IMR-90 (cell line): Measurements from ENCODE around the gene FKBP1B. TPM values are rescaled to one million over a fixed set of nuclear protein-coding genes. Genes with fewer than 3 reads are reported as not detected.

Experiments used
- ATAC-seq: fragments of 200-7000 bp; cut with Tn5 transposase; 2 replicates; pipeline ENCODE4 v1.9.1; 2020; ENCODE audit warnings: low read depth, mild to moderate bottlenecking, moderate library complexity
- BruUV-seq: library from RNA; stranded (reverse); fragments of 400-500 nt; replicated peaks from 2 replicates; lab custom pipeline; 2021; lab: Mats Ljungman, UMichigan
- CTCF ChIA-PET: fragments of 300-600 bp; formaldehyde crosslinking; extraction: SDS; loops from one replicate; lab custom pipeline; 2021; ENCODE audit warnings: antibody characterized with exemption; lab: Yijun Ruan, JAX
- POLR2A ChIA-PET: fragments of 300-600 bp; sonication (Branson Sonifier 250); formaldehyde crosslinking; loops from one replicate; lab custom pipeline; 2022; ENCODE audit warnings: antibody characterized with exemption; ENCODE audit not compliant: unreplicated experiment; lab: Charles Lee
- DNase-seq: peaks from one replicate; pipeline ENCODE4 v3.0.0; 2013
- H2AFZ ChIP-seq: replicated peaks from 2 replicates; pipeline ENCODE3; 2013; ENCODE audit warnings: low read length, mild to moderate bottlenecking; ENCODE audit not compliant: poor library complexity
- H2AK5ac ChIP-seq: 2 replicates; pipeline ENCODE4 v1.6.1; 2013; ENCODE audit warnings: low read depth, low read length, inconsistent platforms
- H2AK9ac ChIP-seq: replicated peaks from 2 replicates; pipeline ENCODE3; 2013; ENCODE audit warnings: mild to moderate bottlenecking, low read depth, low read length, moderate library complexity; ENCODE audit not compliant: poor library complexity
- H2BK120ac ChIP-seq: 2 replicates; pipeline ENCODE4 v1.6.1; 2013; ENCODE audit warnings: low read depth, low read length, inconsistent platforms
- H2BK15ac ChIP-seq: 3 replicates; pipeline ENCODE4 v1.6.1; 2013; ENCODE audit warnings: low read depth, low read length, inconsistent platforms
- H2BK20ac ChIP-seq: 2 replicates; pipeline ENCODE4 v1.6.1; 2013; ENCODE audit warnings: low read depth, mild to moderate bottlenecking, inconsistent platforms, low read length, moderate library complexity
- H2BK5ac ChIP-seq: 2 replicates; pipeline ENCODE4 v1.6.1; 2013; ENCODE audit warnings: mild to moderate bottlenecking, low read depth, low read length, inconsistent platforms; ENCODE audit not compliant: poor library complexity, severe bottlenecking
- H3K14ac ChIP-seq: replicated peaks from 2 replicates; pipeline ENCODE4 v1.6.1; 2013; ENCODE audit warnings: low read depth, low read length, inconsistent platforms
- H3K18ac ChIP-seq: 2 replicates; pipeline ENCODE4 v1.6.1; 2013; ENCODE audit warnings: low read depth, low read length, control low read depth
- H3K23ac ChIP-seq: 2 replicates; pipeline ENCODE4 v1.6.1; 2013; ENCODE audit warnings: low read depth, low read length, inconsistent platforms
- H3K27ac ChIP-seq: 2 replicates; pipeline ENCODE4 v1.5.1; 2013; ENCODE audit warnings: mild to moderate bottlenecking, control low read depth, low read length; ENCODE audit not compliant: insufficient read depth
- H3K27me3 ChIP-seq: 2 replicates; pipeline ENCODE4 v1.6.1; 2013; ENCODE audit warnings: low read length; ENCODE audit not compliant: control insufficient read depth, insufficient read depth
- H3K36me3 ChIP-seq: 2 replicates; pipeline ENCODE4 v1.6.1; 2013; ENCODE audit warnings: low read length, mixed read lengths; ENCODE audit not compliant: control insufficient read depth, insufficient read depth
- H3K4ac ChIP-seq: 2 replicates; pipeline ENCODE4 v1.6.1; 2013; ENCODE audit warnings: low read depth, low read length, inconsistent platforms
- H3K4me1 ChIP-seq: 2 replicates; pipeline ENCODE4 v1.6.1; 2013; ENCODE audit warnings: low read length, mixed read lengths; ENCODE audit not compliant: control insufficient read depth, insufficient read depth
- H3K4me2 ChIP-seq: 2 replicates; pipeline ENCODE4 v1.6.1; 2013; ENCODE audit warnings: low read depth, mild to moderate bottlenecking, control low read depth, low read length, moderate library complexity
- H3K4me3 ChIP-seq: 2 replicates; pipeline ENCODE4 v1.5.1; 2013; ENCODE audit warnings: low read depth, mild to moderate bottlenecking, control low read depth, low read length, moderate library complexity; ENCODE audit not compliant: insufficient read depth
- H3K56ac ChIP-seq: 2 replicates; pipeline ENCODE4 v1.6.1; 2013; ENCODE audit warnings: low read length, inconsistent platforms; ENCODE audit not compliant: insufficient read depth; ENCODE audit errors: extremely low read depth
- H3K79me1 ChIP-seq, 2 experiments: 2 replicates each; pipeline ENCODE4 v1.6.1; 2013; ENCODE audit warnings: low read length in 2 of 2, inconsistent platforms in 1 of 2, low read depth in 1 of 2
- H3K9ac ChIP-seq: 2 replicates; pipeline ENCODE4 v1.6.1; 2013; ENCODE audit warnings: low read depth, low read length, control low read depth
- H3K9me1 ChIP-seq: 2 replicates; pipeline ENCODE4 v1.6.1; 2013; ENCODE audit warnings: low read length, inconsistent platforms; ENCODE audit not compliant: insufficient read depth
- H3K9me3 ChIP-seq: 2 replicates; pipeline ENCODE4 v1.6.1; 2013; ENCODE audit warnings: low read length; ENCODE audit not compliant: control insufficient read depth, insufficient read depth
- H4K20me1 ChIP-seq: 2 replicates; pipeline ENCODE4 v1.6.1; 2013; ENCODE audit warnings: low read length, inconsistent platforms; ENCODE audit not compliant: insufficient read depth
- H4K5ac ChIP-seq: 2 replicates; pipeline ENCODE4 v1.6.1; 2013; ENCODE audit warnings: mild to moderate bottlenecking, low read depth, low read length, control low read depth
- H4K8ac ChIP-seq, 2 experiments: 2 replicates each; pipeline ENCODE4 v1.6.1; 2013; ENCODE audit warnings: low read depth in 2 of 2, low read length in 2 of 2, control low read depth in 1 of 2, inconsistent platforms in 1 of 2
- H4K91ac ChIP-seq: 2 replicates; pipeline ENCODE4 v1.6.1; 2013; ENCODE audit warnings: low read depth, low read length, inconsistent platforms; ENCODE audit not compliant: insufficient read depth
- BHLHE40 ChIP-seq: fragments of 150-350 bp; IDR thresholded peaks from 2 replicates; pipeline ENCODE4 v1.6.1; 2016; ENCODE audit warnings: mild to moderate bottlenecking, low read depth, low read length
- CEBPB ChIP-seq: IDR thresholded peaks from 2 replicates; pipeline ENCODE4 v1.6.1; 2012; ENCODE audit warnings: low read depth, low read length, improper control_type of control experiment
- CHD1 ChIP-seq: IDR thresholded peaks from 2 replicates; pipeline ENCODE4 v1.6.1; 2012; ENCODE audit warnings: low read depth, low read length, improper control_type of control experiment
- FOS ChIP-seq: fragments of 150-350 bp; IDR thresholded peaks from 2 replicates; pipeline ENCODE4 v1.6.1; 2016; ENCODE audit warnings: low read depth, low read length
- MAFK ChIP-seq: IDR thresholded peaks from 2 replicates; pipeline ENCODE4 v1.6.1; 2012; ENCODE audit warnings: low read depth, low read length, improper control_type of control experiment
- MAZ ChIP-seq: IDR thresholded peaks from 2 replicates; pipeline ENCODE4 v1.6.1; 2012; ENCODE audit warnings: low read depth, mild to moderate bottlenecking, low read length, improper control_type of control experiment, moderate library complexity, borderline replicate concordance
- MXI1 ChIP-seq: IDR thresholded peaks from 2 replicates; pipeline ENCODE4 v1.6.1; 2012; ENCODE audit warnings: low read depth, mild to moderate bottlenecking, low read length, moderate library complexity, borderline replicate concordance
- NFE2L2 ChIP-seq: fragments of 150-350 bp; IDR thresholded peaks from 2 replicates; pipeline ENCODE4 v1.6.1; 2016; ENCODE audit warnings: low read depth, mild to moderate bottlenecking, low read length
- POLR2A ChIP-seq: IDR thresholded peaks from 2 replicates; pipeline ENCODE4 v1.6.1; 2012; ENCODE audit warnings: mild to moderate bottlenecking, low read depth, low read length
- RAD21 ChIP-seq: IDR thresholded peaks from 2 replicates; pipeline ENCODE4 v1.6.1; 2012; ENCODE audit warnings: low read length, improper control_type of control experiment
- RCOR1 ChIP-seq: IDR thresholded peaks from 2 replicates; pipeline ENCODE4 v1.6.1; 2012; ENCODE audit warnings: mild to moderate bottlenecking, low read length, improper control_type of control experiment; ENCODE audit not compliant: insufficient replicate concordance
- RFX5 ChIP-seq: IDR thresholded peaks from 2 replicates; pipeline ENCODE4 v1.8.0; 2012; ENCODE audit warnings: low read depth, mild to moderate bottlenecking, low read length, moderate library complexity
- WGBS, 2 experiments: methylation state at CpG; one replicate each; pipeline versions ENCODE4 v1.1.5 to v1.1.7; 2013; ENCODE audit warnings: missing lambda C conversion rate in 2 of 2; ENCODE audit not compliant: insufficient read length in 1 of 2; ENCODE audit errors: extremely low coverage in 2 of 2; 5-methylcytosine and 5-hydroxymethylcytosine counted together
- dilution Hi-C: fragments of 300-500 bp; cut with HindIII; formaldehyde crosslinking; loops from one replicate; pipeline ENCODE4 v1.14.3; 2018; ENCODE audit warnings: low sequenced_read_pairs; ENCODE audit not compliant: unreplicated experiment
- in situ Hi-C: fragments of 300-500 bp; cut with MboI; formaldehyde crosslinking; loops from 3 replicates; pipeline ENCODE4 v1.14.3; 2019; ENCODE audit warnings: low sequenced_read_pairs, inconsistent platforms, mixed read lengths
- intact Hi-C: fragments of 100-400 bp; cut with micrococcal nuclease; formaldehyde crosslinking; loops from 2 replicates; pipeline ENCODE4 v1.10.0; 2022
- polyA plus RNA-seq, 3 experiments: library from polyadenylated mRNA; depleted of rRNA; stranded (reverse); fragments of >200 nt; gene quantifications; 2 replicates each; pipeline ENCODE4 v1.2.3, GENCODE V29; 2012; ENCODE audit warnings: low replicate concordance in 1 of 3
- total RNA-seq: library from RNA; depleted of rRNA; stranded (reverse); fragments of >200 nt; gene quantifications from 2 replicates; pipeline ENCODE4 v1.2.3, GENCODE V29; 2012
- TF ChIP-seq, protein P1 (sequence below): fragments of 150-350 bp; IDR thresholded peaks from 2 replicates; pipeline ENCODE4 v1.6.1; 2017; ENCODE audit warnings: mild to moderate bottlenecking, antibody characterized with exemption, low read length, low read depth

The FKBP1B gene
- total and polyA plus RNA-seq, 2 of the 4 experiments (the other 2 are of a cell fraction), result 10.2 to 15.1 TPM

DNA sequence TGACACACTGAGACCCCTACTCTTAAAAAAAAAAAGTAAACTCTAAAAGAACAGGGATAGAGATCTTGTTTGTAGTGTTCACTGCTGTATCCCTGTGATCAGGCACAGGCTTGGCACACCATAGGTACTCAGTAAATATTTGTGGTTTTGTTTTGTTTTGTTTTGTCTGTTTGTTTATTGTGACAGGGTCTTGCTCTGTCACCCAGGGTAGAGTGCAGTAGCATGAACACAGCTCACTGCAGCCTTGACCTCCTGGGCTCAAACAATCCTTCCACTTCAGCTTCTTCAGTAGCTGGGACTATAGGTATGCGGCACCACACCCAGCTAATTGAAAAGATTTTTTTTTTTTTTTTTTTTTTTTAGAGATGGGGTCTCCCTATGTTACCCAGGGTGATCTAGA is 3.4 kb downstream of the FKBP1B start:
- Histone ChIP-seq H4K91ac (no peak overlapping the region), H4K20me1 (no peaks in the 10 kb centered on the region), H3K9ac (no peak overlapping the region), H3K18ac (no peak overlapping the region), H3K27me3 (no peaks in the 10 kb centered on the region), H3K4me3 (no peak overlapping the region), H4K5ac (no peak overlapping the region), H4K8ac (no peak overlapping the region), H3K9me3 (no peaks in the 10 kb centered on the region), H2BK5ac (no peak overlapping the region), H3K4me2 (no peak overlapping the region), H3K56ac (no peak overlapping the region), H2AFZ (no peak overlapping the region), H2AK5ac (no peak overlapping the region), H3K14ac (no peak overlapping the region), H3K4ac (no peak overlapping the region), H2AK9ac (no peak overlapping the region), H3K36me3 (no peaks in the 10 kb centered on the region), H3K9me1 (0 out of 2 replicates have a peak, but pooled peaks cover 5% of the 10 kb centered on the region), H2BK20ac (no peak overlapping the region), H3K4me1 (no peaks in the 10 kb centered on the region), H2BK15ac (no peak overlapping the region), H3K23ac (no peak overlapping the region), H3K79me1 (0 out of 4 replicates have a peak, but pooled peaks cover 3 to 5% of the 10 kb centered on the region in 2 experiments), H3K27ac (no peak overlapping the region), H2BK120ac (no peak overlapping the region)
- no TSS peak for BruUV-seq
- DNase-seq, result no peak
- TF ChIP-seq RCOR1 (no peak), RFX5 (no peak), FOS (no peak), CEBPB (no peak), MXI1 (no peak), MAZ (no peak), MAFK (no peak), RAD21 (no peak), BHLHE40 (no peak), POLR2A (no peak), NFE2L2 (no peak), CHD1 (no peak)
- TF ChIP-seq, protein P1, sequence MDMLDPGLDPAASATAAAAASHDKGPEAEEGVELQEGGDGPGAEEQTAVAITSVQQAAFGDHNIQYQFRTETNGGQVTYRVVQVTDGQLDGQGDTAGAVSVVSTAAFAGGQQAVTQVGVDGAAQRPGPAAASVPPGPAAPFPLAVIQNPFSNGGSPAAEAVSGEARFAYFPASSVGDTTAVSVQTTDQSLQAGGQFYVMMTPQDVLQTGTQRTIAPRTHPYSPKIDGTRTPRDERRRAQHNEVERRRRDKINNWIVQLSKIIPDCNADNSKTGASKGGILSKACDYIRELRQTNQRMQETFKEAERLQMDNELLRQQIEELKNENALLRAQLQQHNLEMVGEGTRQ, result no peak
- in situ Hi-C loops (no loop called here), intact Hi-C loops (no loop called here), dilution Hi-C loops (no loop called here)
- POLR2A ChIA-PET, result no interaction called here
- no peak for ATAC-seq
- no CpG with 5 or more reads among the region's 1 CpG for WGBS, 2 experiments
- CTCF ChIA-PET, result interaction anchor here (0.6 to 0.7 kb wide), 2 partner anchors 10 to 29 kb away, joined by 3 to 4 read pairs; no protein-coding TSS in a partner anchor
